A673 (cell line): ENCODE data around the gene TMEM156.

Experiments
- CTCF ChIP-seq: fragments of 300-800, 200-600 bp; sonication (generic); conservative IDR thresholded peaks from 2 replicates; pipeline ENCODE4 v1.5.1; 2017; ENCODE audit warnings: low read depth, mild to moderate bottlenecking, antibody characterized with exemption, low read length, moderate library complexity, mixed read lengths
- EZH2 ChIP-seq: fragments of 200-600 bp; sonication (generic); IDR thresholded peaks from 2 replicates; pipeline ENCODE4 v1.6.1; 2017; ENCODE audit warnings: borderline replicate concordance, low read depth, mild to moderate bottlenecking, mixed read lengths, antibody characterized with exemption, low read length; ENCODE audit not compliant: poor library complexity, severe bottlenecking

DNA sequence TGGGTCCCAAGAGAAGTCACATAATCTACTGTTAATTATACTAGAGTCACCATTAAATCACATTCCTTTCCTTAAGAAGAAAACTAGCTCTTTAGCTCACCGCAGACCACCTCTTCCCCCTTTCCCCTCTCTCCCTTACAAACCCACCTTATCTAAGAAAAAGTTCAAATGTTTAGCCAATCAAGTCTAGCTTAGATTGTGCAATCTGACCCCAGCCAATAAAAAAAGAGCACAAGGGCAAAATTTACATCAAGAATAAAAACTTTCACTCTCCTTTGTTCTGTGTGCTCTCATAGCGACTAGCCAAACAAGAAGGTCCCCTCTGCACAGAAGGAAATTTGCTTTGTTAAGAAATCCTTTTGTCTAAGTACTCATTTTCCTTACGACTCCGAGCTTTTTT is 76.3 kb downstream of the TMEM156 start:
- no peak for TF ChIP-seq CTCF
- no peak for TF ChIP-seq EZH2
